ENCODE data around the gene HBS1L. TPM values are rescaled to one million over a fixed set of nuclear protein-coding genes. Genes with fewer than 3 reads are reported as not detected.

HBS1L gene
- total and polyA plus RNA-seq, 9 of the 15 experiments (the other 6 are each of a cell fraction or from before 2014, with no cell fraction given): 101 to 199 (median 145) TPM

- DNase-seq (ENCODE audit: extremely low read depth in 1 of 4, low spot score in 3 of 4) (no peak), ATAC-seq (no peak), FAIRE-seq (no peak)
- in situ Hi-C loops (cut with MboI): no loop called here
- intact Hi-C loops (cut with micrococcal nuclease): no loop called here
- Histone ChIP-seq H3K36me3 (ENCODE audit: control insufficient read depth, insufficient read depth, low read length) (peaks cover 23% of the 10 kb centered on the region; the same call in 2 of the 3 replicates), H3K4me2 (ENCODE audit: insufficient read depth, low read length) (no peak overlapping the region), H3K4me3 (no peak overlapping the region), H3K9me1 (ENCODE audit: control insufficient read depth, insufficient read depth, low read length) (no peaks in the 10 kb centered on the region), H3K4me1 (replicated peaks in 1 of 2; ENCODE audit: control insufficient read depth in 2 of 2, insufficient read depth in 2 of 2, low read length in 2 of 2) (peaks cover 2 to 5% of the 10 kb centered on the region in 2 experiments; a peak in 1 of 5 replicates), H4K20me1 (replicated peaks; ENCODE audit: control insufficient read depth, insufficient read depth, low read length) (no peaks in the 10 kb centered on the region), H3K79me2 (ENCODE audit: control insufficient read depth, insufficient read depth, low read length) (peaks cover 44% of the 10 kb centered on the region), H3K9ac (ENCODE audit: insufficient read depth in 1 of 2, low read depth in 2 of 2, low read length in 2 of 2) (no peak overlapping the region), H3K9me3 (replicated peaks; ENCODE audit: control insufficient read depth, insufficient read depth, low read depth, low read length) (no peaks in the 10 kb centered on the region), H2AFZ (ENCODE audit: low read depth, low read length) (no peak overlapping the region), H3K27me3 (ENCODE audit: control insufficient read depth in 2 of 2, insufficient read depth in 2 of 2, low read length in 2 of 2) (no peaks in the 10 kb centered on the region), H3K27ac (ENCODE audit: extremely low read depth, low read depth, low read length) (no peak overlapping the region)
- ChIA-PET CTCF (ENCODE audit: low intra/inter-chr PET ratio) (no interaction called here), POLR2A (interaction anchor here (0.7 kb wide), 1 partner anchor 195 kb away, joined by 3 read pairs; no protein-coding TSS in a partner anchor)
- BruUV-seq (replicated peaks): no TSS peak
- no peak for TF ChIP-seq ZNF408 (CRISPR knock-in tag; IDR thresholded peaks at IDR 0.05; ENCODE audit: low read depth)
- no peak for TF ChIP-seq SMAD2 (IDR thresholded peaks at IDR 0.05; ENCODE audit: low read depth, low read length)
- no peak for TF ChIP-seq ATF6 (CRISPR knock-in tag; IDR thresholded peaks at IDR 0.05)
- TF ChIP-seq TARDBP (IDR thresholded peaks at IDR 0.05): no peak
- TF ChIP-seq RBBP5 (IDR thresholded peaks at IDR 0.05; ENCODE audit: borderline replicate concordance, insufficient read depth, low read length, poor library complexity, severe bottlenecking): no peak
Observed at GRCh38 chr6:135012764-135013163, 41.9 kb downstream of the HBS1L start.
